HG03139 (cell line): ENCODE data around the gene RBFOX1.
"Not testable (repeated sequence)": the region's sequence is repeated elsewhere in the genome, so short reads cannot be mapped to it uniquely, and the experiment has no call there.

ENCODE experiments used
- ATAC-seq: cut with Tn5 transposase; IDR thresholded peaks from one replicate; pipeline ENCODE4 v1.9.1; 2021; ENCODE audit not compliant: unreplicated experiment

The RBFOX1 gene

GRCh38 chr16:7452090-7452489 lies 119.4 kb downstream of the RBFOX1 start:
- no peak for ATAC-seq

- no peak for ATAC-seq
Observed at GRCh38 chr16:7456211-7456610, 123.6 kb downstream of the RBFOX1 start.

GRCh38 chr16:7458144-7458543 lies 125.5 kb downstream of the RBFOX1 start:
- no peak for ATAC-seq

- ATAC-seq, result no peak
Observed at GRCh38 chr16:7470344-7470743, 137.7 kb downstream of the RBFOX1 start.

GRCh38 chr16:7471268-7471667 lies 138.6 kb downstream of the RBFOX1 start:
- ATAC-seq, result no peak

- no peak for ATAC-seq
Observed at GRCh38 chr16:7482032-7482431, 149.4 kb downstream of the RBFOX1 start.

- ATAC-seq, result no peak
Observed at GRCh38 chr16:7482596-7483290, 150.1 kb downstream of the RBFOX1 start.

- ATAC-seq, result no peak
Observed at GRCh38 chr16:7487574-7488323, 155.1 kb downstream of the RBFOX1 start.

- ATAC-seq, result no peak
Observed at GRCh38 chr16:7492122-7492521, 159.5 kb downstream of the RBFOX1 start.

- no peak for ATAC-seq
Observed at GRCh38 chr16:7493133-7493532, 160.5 kb downstream of the RBFOX1 start.

GRCh38 chr16:7497691-7498090 lies 165.0 kb downstream of the RBFOX1 start:
- ATAC-seq, result no peak

- no peak for ATAC-seq
Observed at GRCh38 chr16:7501868-7502267, 169.2 kb downstream of the RBFOX1 start.

- not testable (repeated sequence) for ATAC-seq
Observed at GRCh38 chr16:7502591-7503157, 170.0 kb downstream of the RBFOX1 start.

GRCh38 chr16:7503666-7504065 lies 171.0 kb downstream of the RBFOX1 start:
- no peak for ATAC-seq

- no peak for ATAC-seq
Observed at GRCh38 chr16:7504844-7505243, 172.2 kb downstream of the RBFOX1 start.

- ATAC-seq, result no peak
Observed at GRCh38 chr16:7505495-7505894, 172.8 kb downstream of the RBFOX1 start.

- ATAC-seq, result no peak
Observed at GRCh38 chr16:7506363-7506762, 173.7 kb downstream of the RBFOX1 start.

- no peak for ATAC-seq
Observed at GRCh38 chr16:7508656-7509055, 176.0 kb downstream of the RBFOX1 start.

- no peak for ATAC-seq
Observed at GRCh38 chr16:7509963-7510601, 177.4 kb downstream of the RBFOX1 start.

- ATAC-seq, result no peak
Observed at GRCh38 chr16:7511549-7512260, 179.1 kb downstream of the RBFOX1 start.

- ATAC-seq, result no peak
Observed at GRCh38 chr16:7512503-7512902, 179.9 kb downstream of the RBFOX1 start.
